HCT116 (cell line): ENCODE measurements around the gene SYNPO2L. TPM values are rescaled to one million over a fixed set of nuclear protein-coding genes. Genes with fewer than 3 reads are reported as not detected.

Source experiments
- ATAC-seq: fragments of 200-7000 bp; cut with Tn5 transposase; 2 replicates; pipeline ENCODE4 v1.9.1; 2020; ENCODE audit warnings: mild to moderate bottlenecking, moderate library complexity
- BruUV-seq: library from RNA; stranded (reverse); fragments of 400-500 nt; replicated peaks from 2 replicates; lab custom pipeline; 2021; lab: Mats Ljungman, UMichigan
- CTCF ChIA-PET: fragments of 300-600 bp; sonication (Branson Sonifier 250); formaldehyde crosslinking; loops from one replicate; lab custom pipeline; 2021; ENCODE audit warnings: antibody characterized with exemption; lab: Charles Lee
- POLR2A ChIA-PET: fragments of 300-600, 350-600 bp; sonication (Branson Sonifier 250); formaldehyde crosslinking; loops from one replicate; lab custom pipeline; 2021; ENCODE audit warnings: antibody characterized with exemption; lab: Charles Lee
- RAD21 ChIA-PET, 2 experiments: fragments of 300-600 bp; sonication (Branson Sonifier 250); formaldehyde crosslinking; loops; one replicate each; lab custom pipeline; 2023; ENCODE audit warnings: low total read pairs in 2 of 2; ENCODE audit not compliant: uncharacterized antibody in 2 of 2, unreplicated experiment in 2 of 2, low non-redundant PET in 1 of 2; lab: Charles Lee
- DNase-seq: peaks from one replicate; pipeline ENCODE4 v3.0.0-alpha.2; 2010; ENCODE audit warnings: low read depth, low spot score
- H2AFZ ChIP-seq: fragments of 200-600 bp; shearing (Covaris generic), sonication (generic); 2 replicates; pipeline ENCODE4 v1.6.1; 2017; ENCODE audit warnings: low read depth, mixed run types, mixed read lengths, antibody characterized with exemption, low read length; ENCODE audit not compliant: poor library complexity, severe bottlenecking
- H3K27ac ChIP-seq: 2 replicates; pipeline ENCODE4 v1.5.1; 2012; ENCODE audit warnings: low read depth, low read length
- H3K27me3 ChIP-seq: fragments of 200-600 bp; sonication (generic); 2 replicates; pipeline ENCODE4 v1.6.1; 2016; ENCODE audit warnings: mixed run types, low read length, mixed read lengths; ENCODE audit not compliant: insufficient read depth
- H3K36me3 ChIP-seq, 2 experiments: fragments of 200-500 bp in 1 of 2; fragments of 200-600 bp in 1 of 2; sonication (Bioruptor generic) in 1 of 2; sonication (generic) in 1 of 2; 2 replicates each; pipeline versions ENCODE4 v1.5.1 to v1.6.1; 2014 to 2016; ENCODE audit warnings: low read length in 2 of 2, inconsistent platforms in 1 of 2, mixed read lengths in 1 of 2, mixed run types in 1 of 2; ENCODE audit not compliant: insufficient read depth in 2 of 2, control insufficient read depth in 1 of 2
- H3K4me1 ChIP-seq, 2 experiments: fragments of 200-600 bp in 1 of 2; sonication (generic) in 1 of 2; 2 replicates each; pipeline versions ENCODE4 v1.5.1 to v1.6.1; 2012 to 2017; ENCODE audit warnings: low read length in 2 of 2, inconsistent platforms in 1 of 2, mild to moderate bottlenecking in 1 of 2, mixed read lengths in 1 of 2, mixed run types in 1 of 2, moderate library complexity in 1 of 2; ENCODE audit not compliant: insufficient read depth in 2 of 2, control insufficient read depth in 1 of 2
- H3K4me2 ChIP-seq: fragments of 200-600 bp; sonication (generic); 2 replicates; pipeline ENCODE4 v1.6.1; 2017; ENCODE audit warnings: mixed run types, low read length, mixed read lengths
- H3K4me3 ChIP-seq, 2 experiments: fragments of 200-600 bp in 1 of 2; sonication (generic) in 1 of 2; replicated peaks in 1 of 2; 2 replicates each; pipeline ENCODE4 v1.5.1; 2011 to 2016; ENCODE audit warnings: low read length in 2 of 2, control low read depth in 1 of 2, low read depth in 1 of 2, mild to moderate bottlenecking in 1 of 2, mixed read lengths in 1 of 2, mixed run types in 1 of 2
- H3K79me2 ChIP-seq: fragments of 200-600 bp; sonication (generic); 2 replicates; pipeline ENCODE4 v1.6.1; 2017; ENCODE audit warnings: mild to moderate bottlenecking, mixed run types, low read length, moderate library complexity, mixed read lengths; ENCODE audit not compliant: insufficient read depth
- H3K9ac ChIP-seq: fragments of 200-600 bp; sonication (generic); 2 replicates; pipeline ENCODE4 v1.6.1; 2016; ENCODE audit warnings: low read length, mixed read lengths
- H3K9me2 ChIP-seq: fragments of 200-600 bp; sonication (generic), shearing (Covaris generic); 2 replicates; pipeline ENCODE4 v1.6.1; 2017; ENCODE audit warnings: mixed run types, mild to moderate bottlenecking, moderate library complexity; ENCODE audit not compliant: insufficient read depth
- H3K9me3 ChIP-seq, 2 experiments: fragments of 200-500 bp in 1 of 2; fragments of 200-600 bp in 1 of 2; sonication (Bioruptor generic) in 1 of 2; sonication (generic) in 1 of 2; 2 replicates each; pipeline ENCODE4 v1.6.1; 2014 to 2017; ENCODE audit warnings: low read length in 2 of 2, mixed read lengths in 2 of 2, inconsistent platforms in 1 of 2, low read depth in 1 of 2, mild to moderate bottlenecking in 1 of 2, mixed run types in 1 of 2, moderate library complexity in 1 of 2; ENCODE audit not compliant: control insufficient read depth in 1 of 2, insufficient read depth in 1 of 2
- H4K20me1 ChIP-seq: fragments of 200-600 bp; sonication (generic), shearing (Covaris generic); 2 replicates; pipeline ENCODE4 v1.6.1; 2017; ENCODE audit warnings: mixed run types, mild to moderate bottlenecking, moderate library complexity; ENCODE audit not compliant: insufficient read depth
- ATF3 ChIP-seq: IDR thresholded peaks from 2 replicates; pipeline ENCODE4 v1.6.1; 2012
- CBX3 ChIP-seq: IDR thresholded peaks from 2 replicates; pipeline ENCODE4 v1.6.1; 2012; ENCODE audit warnings: low read depth
- EZH2phosphoT487 ChIP-seq: fragments of 200-600 bp; IDR thresholded peaks from 2 replicates; pipeline ENCODE4 v1.6.1; 2018; ENCODE audit warnings: antibody characterized with exemption, borderline replicate concordance
- FOSL1 ChIP-seq: IDR thresholded peaks from 2 replicates; pipeline ENCODE4 v1.6.1; 2012; ENCODE audit warnings: low read depth
- POLR2AphosphoS5 ChIP-seq: IDR thresholded peaks from 2 replicates; pipeline ENCODE4 v1.6.1; 2011; ENCODE audit warnings: mild to moderate bottlenecking, low read depth, low read length, moderate library complexity
- SRF ChIP-seq: IDR thresholded peaks from 2 replicates; pipeline ENCODE4 v1.6.1; 2012; ENCODE audit warnings: low read depth
- YY1 ChIP-seq: IDR thresholded peaks from 2 replicates; pipeline ENCODE4 v1.6.1; 2011; ENCODE audit warnings: low read length, low read depth, moderate library complexity, mild to moderate bottlenecking; ENCODE audit not compliant: insufficient replicate concordance; ENCODE audit errors: extremely low read depth
- ZFX ChIP-seq: fragments of 450-650 bp; IDR thresholded peaks from 2 replicates; pipeline ENCODE4 v1.6.1; 2017
- ZNF274 ChIP-seq: fragments of 200-500 bp; sonication (Bioruptor generic); IDR thresholded peaks from 2 replicates; pipeline ENCODE4 v1.6.1; 2014; ENCODE audit warnings: mild to moderate bottlenecking, low read depth, low read length, inconsistent platforms
- intact Hi-C: fragments of 100-400 bp; cut with micrococcal nuclease; formaldehyde crosslinking; loops from 2 replicates; pipeline ENCODE4 v1.10.0; 2022
- total RNA-seq: library from RNA; stranded (reverse); gene quantifications from one replicate; pipeline ENCODE4 v1.2.1, GENCODE V29; 2021; ENCODE audit not compliant: unreplicated experiment
- TF ChIP-seq, protein P1 (sequence below): IDR thresholded peaks from 2 replicates; pipeline ENCODE4 v1.6.1; 2012

Gene SYNPO2L
- total RNA-seq, 1 experiment from 2014 or later = 0.10 TPM

DNA sequence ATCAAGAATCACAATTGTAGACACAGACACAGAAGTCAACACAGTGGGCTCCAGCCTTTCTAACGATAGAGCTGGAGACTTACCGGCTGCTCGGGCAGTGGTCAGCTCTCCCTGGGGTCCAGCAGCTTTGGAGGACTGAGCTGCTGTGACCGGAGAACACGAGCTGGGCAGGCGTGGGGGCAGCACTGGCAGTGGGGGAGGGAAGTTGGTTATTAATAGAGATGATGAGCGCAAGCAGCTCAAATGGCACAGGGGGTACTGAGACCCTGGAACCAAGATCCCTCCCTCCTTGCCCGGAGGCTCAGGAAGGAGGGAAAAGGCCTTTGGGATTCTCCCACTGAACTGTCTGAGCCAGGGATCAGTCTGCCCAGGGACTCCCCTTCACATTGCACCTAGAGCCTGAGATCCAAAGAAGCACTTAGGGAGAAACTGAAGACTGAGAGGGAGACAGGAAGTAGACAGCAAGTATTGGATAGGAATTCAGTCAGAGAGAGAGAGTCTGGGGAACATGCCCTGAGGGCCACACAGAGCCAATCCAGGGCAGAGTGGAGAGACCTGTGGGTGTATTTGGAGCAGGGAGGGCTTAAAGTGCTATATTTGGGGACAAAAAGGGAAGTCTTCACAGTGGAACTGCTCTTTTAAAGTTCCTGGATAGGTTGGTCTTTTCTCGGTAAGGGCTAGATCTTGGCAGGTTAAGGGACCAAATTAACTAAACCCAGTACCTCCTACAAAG is 14.3 kb downstream of the SYNPO2L start, which contains the start of gene MYOZ1 (continued):
- no peak for TF ChIP-seq POLR2AphosphoS5

GRCh38 chr10:73639286-73639685 is 16.5 kb downstream of the SYNPO2L start:
- no peaks in the 10 kb centered on the region for H3K36me3 ChIP-seq
- H3K9ac ChIP-seq = no peak overlapping the region
- no peak overlapping the region for H3K27ac ChIP-seq
- ATAC-seq = no peak
- H2AFZ ChIP-seq = no peak overlapping the region
- no peaks in the 10 kb centered on the region for H3K9me2 ChIP-seq
- H3K4me3 ChIP-seq = no peak overlapping the region
- no peaks in the 10 kb centered on the region for H4K20me1 ChIP-seq
- TF ChIP-seq YY1 (no peak), ZNF274 (no peak), CBX3 (no peak), SRF (no peak), ZFX (no peak), ATF3 (no peak), EZH2phosphoT487 (no peak), FOSL1 (no peak)
- TF ChIP-seq, protein P1, sequence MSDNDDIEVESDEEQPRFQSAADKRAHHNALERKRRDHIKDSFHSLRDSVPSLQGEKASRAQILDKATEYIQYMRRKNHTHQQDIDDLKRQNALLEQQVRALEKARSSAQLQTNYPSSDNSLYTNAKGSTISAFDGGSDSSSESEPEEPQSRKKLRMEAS = no peak
- TF ChIP-seq, all 23 proteins: peak for 0
- H3K4me1 ChIP-seq = 0 out of 4 replicates have a peak, but pooled peaks cover 0 to 4% of the 10 kb centered on the region in 2 experiments
- POLR2A ChIA-PET = no interaction called here
- intact Hi-C loops = no loop called here
- RAD21 ChIA-PET = no interaction called here
- no peaks in the 10 kb centered on the region for H3K9me3 ChIP-seq
- no peak for DNase-seq
- CTCF ChIA-PET = no interaction called here
- H3K79me2 ChIP-seq = no peaks in the 10 kb centered on the region
- H3K4me2 ChIP-seq = no peak overlapping the region
- BruUV-seq = no TSS peak
- no peaks in the 10 kb centered on the region for H3K27me3 ChIP-seq
